GM19395 (cell line): ENCODE data around the gene SETDB1.
A peak's percentile ranks its signal among the peaks of the same experiment; 100 is the strongest.
"Not testable (repeated sequence)": the region's sequence is repeated elsewhere in the genome, so short reads cannot be mapped to it uniquely, and the experiment has no call there.

Experiments used
- ATAC-seq: cut with Tn5 transposase; IDR thresholded peaks from one replicate; pipeline ENCODE4 v1.9.1; 2021; ENCODE audit warnings: mild to moderate bottlenecking, moderate library complexity; ENCODE audit not compliant: unreplicated experiment

Gene SETDB1

GRCh38 chr1:150926097-150926741 lies at the start of gene SETDB1:
Gene SETDB1, plus strand, starts transcription at chr1:150926363. Its CDS starts 1,352 bp downstream, at chr1:150927715.
- peak; percentile 89 for ATAC-seq

GRCh38 chr1:150878931-150879330 lies 47.2 kb upstream of the SETDB1 start:
- ATAC-seq, result not testable (repeated sequence)

GRCh38 chr1:150881331-150882070 lies 44.7 kb upstream of the SETDB1 start:
- no peak for ATAC-seq

GRCh38 chr1:150883121-150883520 lies 43.0 kb upstream of the SETDB1 start:
- ATAC-seq, result not testable (repeated sequence)

- no peak for ATAC-seq
Measured at GRCh38 chr1:150887018-150887417, 39.1 kb upstream of the SETDB1 start, which contains the start of gene CTXND2. Gene CTXND2, plus strand, starts transcription at chr1:150887136. Its CDS starts 25,179 bp downstream, at chr1:150912315.

- no peak for ATAC-seq
Measured at GRCh38 chr1:150888727-150889126, 37.4 kb upstream of the SETDB1 start.

- no peak for ATAC-seq
Measured at GRCh38 chr1:150890033-150890416, 36.1 kb upstream of the SETDB1 start.

- no peak for ATAC-seq
Measured at GRCh38 chr1:150893336-150893913, 32.7 kb upstream of the SETDB1 start.

- ATAC-seq, result no peak
Measured at GRCh38 chr1:150895618-150896017, 30.5 kb upstream of the SETDB1 start.

- ATAC-seq, result not testable (repeated sequence)
Measured at GRCh38 chr1:150899795-150900194, 26.4 kb upstream of the SETDB1 start.

- no peak for ATAC-seq
Measured at GRCh38 chr1:150902346-150902745, 23.8 kb upstream of the SETDB1 start.

- no peak for ATAC-seq
Measured at GRCh38 chr1:150902751-150903150, 23.4 kb upstream of the SETDB1 start.

GRCh38 chr1:150905301-150905700 lies 20.9 kb upstream of the SETDB1 start:
- no peak for ATAC-seq

- ATAC-seq, result no peak
Measured at GRCh38 chr1:150906329-150906728, 19.8 kb upstream of the SETDB1 start.

- no peak for ATAC-seq
Measured at GRCh38 chr1:150906813-150907212, 19.4 kb upstream of the SETDB1 start.

- ATAC-seq, result no peak
Measured at GRCh38 chr1:150909585-150910180, 16.5 kb upstream of the SETDB1 start.

- no peak for ATAC-seq
Measured at GRCh38 chr1:150912623-150913022, 13.5 kb upstream of the SETDB1 start.

- ATAC-seq, result no peak
Measured at GRCh38 chr1:150917387-150917786, 8.8 kb upstream of the SETDB1 start.

GRCh38 chr1:150922519-150922975 lies 3.6 kb upstream of the SETDB1 start:
- ATAC-seq, result peak; percentile 61

- ATAC-seq, result no peak
Measured at GRCh38 chr1:150925080-150925479, 1.1 kb upstream of the SETDB1 start.

- ATAC-seq, result no peak
Measured at GRCh38 chr1:150927624-150928023, 1.5 kb downstream of the SETDB1 start.
